ENCODE results near the gene LPAR5.

Gene LPAR5

GRCh38 chr12:6638305-6638704 lies 2.5 kb upstream of the LPAR5 start:
- no peak for DNase-seq (ENCODE audit: low read depth)

- DNase-seq (ENCODE audit: low read depth): peak; percentile 48
These were observed 344 bp downstream of the LPAR5 start for GRCh38 chr12:6635375-6635855.

DNA sequence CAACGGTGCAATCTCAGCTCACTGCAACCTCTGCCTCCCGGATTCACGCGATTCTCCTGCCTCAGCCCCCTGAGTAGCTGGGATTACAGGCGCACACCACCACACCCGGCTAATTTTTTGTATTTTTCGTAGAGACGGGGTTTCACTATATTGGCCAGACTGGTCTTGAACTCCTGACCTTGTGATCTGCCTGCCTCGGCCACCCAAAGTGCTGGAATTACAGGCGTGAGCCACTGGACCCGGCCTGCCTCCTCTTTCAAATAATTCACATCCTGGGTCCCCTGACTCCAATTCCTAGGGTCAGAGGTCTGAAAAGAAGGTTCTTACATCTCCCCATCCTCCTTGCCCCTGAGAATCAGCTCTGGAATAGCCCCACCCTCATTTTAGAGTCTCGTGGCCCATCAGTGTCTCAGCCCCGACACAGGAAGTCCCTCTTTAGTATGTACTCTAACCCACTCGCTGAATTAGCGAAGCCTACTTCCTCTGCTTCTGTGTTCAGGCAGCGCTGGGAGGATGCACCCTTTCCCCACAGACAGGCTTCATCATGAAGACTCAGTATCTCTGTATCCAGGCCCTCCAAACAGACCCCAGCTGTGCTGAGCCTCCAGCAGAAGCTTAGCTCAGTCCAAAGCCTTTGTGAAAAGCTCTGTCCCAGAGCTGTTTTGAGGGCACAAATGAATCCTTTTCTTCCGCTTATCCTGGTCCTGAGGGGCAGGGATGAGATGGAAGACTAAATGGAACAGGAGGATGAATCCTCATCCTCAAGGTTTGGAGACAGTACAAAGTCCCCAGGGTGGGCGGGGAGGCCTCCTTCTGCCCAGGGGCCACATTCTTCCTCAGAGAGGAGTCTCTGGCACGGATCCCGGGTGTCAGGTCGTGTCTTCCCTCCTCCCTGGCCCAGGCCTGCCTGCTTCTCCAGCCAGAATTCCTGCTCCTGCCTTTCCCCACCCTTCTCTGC lies 3.5 kb downstream of the LPAR5 start:
- peak; percentile 48 for DNase-seq (ENCODE audit: low read depth)

DNA sequence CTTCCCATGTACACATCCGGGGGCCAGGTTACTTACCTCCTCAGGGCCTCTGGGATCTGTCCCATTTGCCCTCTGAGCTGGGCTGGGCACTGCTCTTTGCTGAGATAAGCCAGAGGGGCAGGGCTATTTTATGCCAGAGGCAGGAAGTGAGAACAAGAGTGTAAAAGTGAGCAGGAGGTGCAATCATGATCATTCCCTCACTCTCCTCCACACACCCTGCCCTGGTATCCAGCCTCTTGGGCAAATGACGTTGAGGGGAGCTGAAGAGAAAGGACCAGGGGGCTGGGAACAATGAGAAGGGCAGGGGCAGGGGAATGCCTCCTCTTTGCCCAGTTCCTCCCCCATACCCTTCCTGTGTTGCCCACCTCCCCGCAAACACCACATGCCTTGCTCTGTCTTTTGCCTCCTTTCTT lies 4.2 kb downstream of the LPAR5 start:
- DNase-seq (ENCODE audit: low read depth): no peak

GRCh38 chr12:6630736-6631135 lies 5.0 kb downstream of the LPAR5 start:
- DNase-seq (ENCODE audit: low read depth): no peak

DNA sequence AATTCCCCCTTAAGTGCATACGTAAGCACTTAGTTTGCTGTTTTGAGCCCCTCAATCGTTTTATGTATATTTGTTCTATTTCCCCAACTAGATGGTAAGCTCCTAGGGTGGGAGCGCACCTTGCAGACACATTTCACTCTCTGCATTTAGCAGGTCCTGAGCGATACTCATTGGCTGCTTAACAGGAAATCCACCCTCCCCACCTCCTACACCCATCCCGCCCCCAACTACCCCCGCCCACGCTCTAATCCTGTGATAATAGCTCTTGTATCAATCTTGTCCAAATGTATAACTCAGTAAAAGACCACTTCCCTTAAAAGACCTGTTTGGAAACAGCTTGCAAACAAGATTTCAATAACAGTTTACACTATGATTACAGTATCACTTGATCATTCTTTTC lies 8.1 kb downstream of the LPAR5 start:
- no peak for DNase-seq (ENCODE audit: low read depth)

- no peak for DNase-seq (ENCODE audit: low read depth)
These were observed 9.0 kb downstream of the LPAR5 start for GRCh38 chr12:6626654-6627283.

DNA sequence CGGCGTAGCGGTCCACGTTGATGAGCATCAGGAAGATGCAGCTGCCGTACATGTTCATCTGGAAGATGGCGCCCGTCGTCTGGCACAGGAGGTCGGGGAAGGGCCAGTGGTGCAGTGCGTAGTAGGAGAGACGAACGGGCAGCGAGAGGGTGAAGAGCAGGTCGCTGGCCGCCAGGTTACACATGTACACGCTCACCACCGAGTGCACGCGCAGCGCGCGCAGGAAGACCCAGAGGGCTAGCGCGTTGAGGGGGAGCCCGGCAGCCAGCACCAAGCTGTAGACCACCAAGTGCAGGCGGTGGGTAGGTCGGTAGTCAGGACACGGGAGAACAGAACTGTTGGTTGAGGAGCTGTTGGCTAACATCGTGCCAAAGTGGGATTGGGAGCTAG lies 14.9 kb downstream of the LPAR5 start:
- no peak for DNase-seq (ENCODE audit: low read depth)

GRCh38 chr12:6620137-6620884 lies 15.4 kb downstream of the LPAR5 start:
- no peak for DNase-seq (ENCODE audit: low read depth)

DNA sequence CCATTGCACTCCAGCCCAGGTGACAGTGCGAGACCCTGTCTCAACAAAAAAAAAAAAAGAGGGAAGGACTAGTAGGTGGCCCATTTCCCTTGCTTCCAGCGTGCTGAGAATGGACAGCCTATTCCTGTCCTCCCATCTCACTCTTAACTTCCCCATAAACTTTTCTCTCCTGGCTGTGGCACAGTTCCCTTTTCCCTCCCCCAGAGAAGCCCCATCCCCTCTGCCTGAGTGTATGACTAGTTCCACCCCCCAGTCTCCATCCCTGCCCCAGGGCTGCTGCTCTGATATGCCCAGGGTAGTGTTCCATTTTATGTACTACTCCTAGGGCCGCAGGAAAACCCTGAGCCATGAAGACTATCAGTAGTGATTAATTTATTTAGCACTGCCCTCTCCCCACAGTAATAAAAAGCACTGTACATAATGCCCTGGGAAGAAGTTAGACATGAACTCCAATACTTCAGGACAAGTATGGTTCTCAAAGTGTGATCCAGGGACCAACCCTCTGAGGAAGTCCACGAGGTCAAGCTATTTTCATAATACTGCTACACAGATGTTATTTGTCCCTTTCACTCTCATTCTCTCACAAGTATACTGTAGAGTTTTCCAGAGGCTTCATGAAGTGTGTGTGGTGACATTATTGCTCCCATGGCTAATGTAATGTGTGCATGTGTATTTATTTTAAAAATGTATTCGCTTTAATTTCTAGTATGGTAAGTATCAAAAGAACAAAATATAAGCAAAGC lies 17.1 kb downstream of the LPAR5 start:
- no peak for DNase-seq (ENCODE audit: low read depth)

DNA sequence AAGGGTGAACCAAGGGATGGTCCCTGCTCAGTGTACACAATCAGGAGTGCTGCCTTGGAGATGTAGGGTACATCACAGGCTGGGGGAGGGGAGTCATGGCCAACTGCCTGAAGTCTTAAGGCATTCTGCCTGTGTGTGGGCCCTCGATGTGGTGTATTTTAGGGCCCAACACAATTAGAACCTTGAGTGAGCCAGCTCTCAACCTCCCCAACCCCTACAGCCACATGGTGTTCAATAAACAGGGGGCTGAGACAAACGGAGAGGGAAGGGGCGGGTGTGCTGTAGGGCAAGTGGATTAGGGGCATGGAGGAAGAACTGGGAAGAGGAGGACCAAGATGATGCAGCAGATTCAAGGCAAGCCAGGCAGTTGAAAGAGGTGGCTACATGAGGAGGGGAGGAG lies 20.0 kb downstream of the LPAR5 start:
- DNase-seq (ENCODE audit: low read depth): no peak

GRCh38 chr12:6614513-6615172 lies 21.1 kb downstream of the LPAR5 start:
- DNase-seq (ENCODE audit: low read depth): no peak

DNA sequence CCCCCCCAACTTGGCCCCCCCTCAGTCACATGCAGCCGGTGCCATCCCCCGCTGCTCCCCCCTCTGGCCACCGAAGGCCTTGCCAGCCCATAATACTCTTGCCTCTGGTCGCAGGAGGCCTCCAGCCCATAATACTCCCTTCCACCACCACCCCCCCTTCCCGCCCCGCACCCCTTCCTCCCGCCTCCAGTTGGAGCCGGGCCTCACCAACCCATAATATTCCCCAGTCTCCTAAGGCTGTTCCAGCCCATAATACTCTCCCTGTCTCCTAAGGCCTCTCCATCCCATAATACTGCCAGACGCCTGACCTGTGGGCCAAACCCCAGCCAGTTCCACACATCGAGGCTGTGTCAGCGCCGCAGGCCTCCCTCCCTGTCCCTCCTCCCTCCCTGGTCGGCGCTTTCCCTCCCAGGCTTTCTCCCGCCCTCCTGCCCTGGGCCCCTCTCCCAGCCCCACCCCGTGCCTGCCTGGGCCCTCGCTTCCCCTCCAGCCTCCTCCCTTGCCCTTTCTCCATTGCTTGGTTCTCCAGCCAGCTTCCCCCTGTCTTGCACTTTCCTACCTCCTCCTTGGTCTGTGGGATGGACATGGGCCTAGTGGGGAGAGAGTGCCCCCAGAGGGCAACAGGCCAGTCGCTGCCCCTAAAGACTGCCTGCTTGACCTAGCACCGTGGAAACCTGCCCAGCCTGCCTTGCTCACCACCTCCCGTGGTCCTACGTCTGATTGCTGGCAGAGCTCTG lies 21.8 kb downstream of the LPAR5 start:
- no peak for DNase-seq (ENCODE audit: low read depth)

- DNase-seq (ENCODE audit: low read depth): no peak
These were observed 22.6 kb downstream of the LPAR5 start for GRCh38 chr12:6613015-6613775.

DNA sequence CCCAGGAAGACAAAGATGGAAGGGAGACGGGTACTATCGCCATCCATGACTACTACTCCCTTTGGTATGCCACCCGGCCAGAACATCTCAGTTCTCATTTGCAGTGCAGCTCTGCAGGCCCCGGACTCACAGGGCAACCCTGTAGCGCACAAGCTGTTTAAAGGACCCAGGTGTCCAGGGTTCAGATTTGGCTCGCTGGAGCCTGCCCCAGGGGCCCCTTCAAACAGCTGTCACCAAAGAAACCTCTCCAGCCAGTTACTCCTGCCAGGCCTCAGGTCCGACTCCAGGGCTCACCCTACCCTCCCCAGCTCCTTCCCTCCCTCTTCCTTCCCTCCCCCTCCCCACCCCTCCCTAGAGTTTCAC lies 23.1 kb downstream of the LPAR5 start:
- DNase-seq (ENCODE audit: low read depth): no peak

GRCh38 chr12:6612247-6612646 lies 23.5 kb downstream of the LPAR5 start:
- no peak for DNase-seq (ENCODE audit: low read depth)

- DNase-seq (ENCODE audit: low read depth): no peak
These were observed 27.0 kb downstream of the LPAR5 start for GRCh38 chr12:6608592-6609281.

GRCh38 chr12:6607751-6608591 lies 27.8 kb downstream of the LPAR5 start:
- no peak for DNase-seq (ENCODE audit: low read depth)

All from activated T-cell treated with anti-CD3 and anti-CD28 coated beads for 1 hour (primary cell).